PC-3 (cell line): ENCODE data around the gene PLCL1. TPM values are rescaled to one million over a fixed set of nuclear protein-coding genes. Genes with fewer than 3 reads are reported as not detected.

Experiments
- ATAC-seq: fragments of 200-7000 bp; cut with Tn5 transposase; 2 replicates; pipeline ENCODE4 v1.9.1; 2020; ENCODE audit warnings: mild to moderate bottlenecking, moderate library complexity
- BruUV-seq: library from RNA; stranded (reverse); fragments of 400-500 nt; replicated peaks from 2 replicates; lab custom pipeline; 2021; lab: Mats Ljungman, UMichigan
- CTCF ChIA-PET: fragments of 300-600 bp; sonication (Branson Sonifier 250); formaldehyde crosslinking; loops from one replicate; lab custom pipeline; 2022; ENCODE audit warnings: antibody characterized with exemption; lab: Charles Lee
- POLR2A ChIA-PET: fragments of 300-600 bp; sonication (Branson Sonifier 250); formaldehyde crosslinking; loops from one replicate; lab custom pipeline; 2022; ENCODE audit warnings: antibody characterized with exemption; ENCODE audit not compliant: unreplicated experiment; lab: Charles Lee
- DNase-seq: peaks from one replicate; pipeline ENCODE4 v3.0.0-alpha.2; 2015
- H2AFZ ChIP-seq: fragments of 300-600 bp; sonication (generic); 2 replicates; pipeline ENCODE4 v1.6.0; 2016; ENCODE audit warnings: antibody characterized with exemption, low read length
- H3F3A ChIP-seq: fragments of 300-600 bp; sonication (generic); one replicate; pipeline ENCODE4 v1.6.0; 2017; ENCODE audit warnings: antibody characterized with exemption, low read length, control low read depth, mild to moderate bottlenecking; ENCODE audit not compliant: unreplicated experiment
- H3K27ac ChIP-seq: fragments of 300-600 bp; sonication (generic); 2 replicates; pipeline ENCODE4 v1.5.1; 2016; ENCODE audit warnings: mild to moderate bottlenecking, low read length
- H3K27me3 ChIP-seq: fragments of 300-600 bp; sonication (generic); 2 replicates; pipeline ENCODE4 v1.6.1; 2016; ENCODE audit warnings: low read length, mixed read lengths
- H3K36me3 ChIP-seq: fragments of 300-600 bp; sonication (generic); 2 replicates; pipeline ENCODE4 v1.6.1; 2016; ENCODE audit warnings: low read depth, mixed run types, low read length, mixed read lengths
- H3K4me1 ChIP-seq: fragments of 300-600 bp; sonication (generic); 2 replicates; pipeline ENCODE4 v1.5.1; 2016; ENCODE audit warnings: low read length; ENCODE audit not compliant: insufficient read depth
- H3K4me2 ChIP-seq: fragments of 300-600 bp; sonication (generic); 2 replicates; pipeline ENCODE4 v1.6.0; 2016; ENCODE audit warnings: low read length
- H3K4me3 ChIP-seq: fragments of 300-600 bp; sonication (generic); 2 replicates; pipeline ENCODE4 v1.5.1; 2016; ENCODE audit warnings: mild to moderate bottlenecking, low read length, mixed read lengths
- H3K79me2 ChIP-seq: fragments of 300-600 bp; sonication (generic); 2 replicates; pipeline ENCODE4 v1.6.1; 2017; ENCODE audit warnings: low read length, mixed read lengths
- H3K9ac ChIP-seq: fragments of 300-600 bp; sonication (generic); 2 replicates; pipeline ENCODE4 v1.6.0; 2016; ENCODE audit warnings: mild to moderate bottlenecking, low read length
- H3K9me2 ChIP-seq: fragments of 300-600 bp; sonication (generic); replicated peaks from 2 replicates; pipeline ENCODE4 v1.6.1; 2016; ENCODE audit warnings: mixed run types, low read length, mixed read lengths
- H3K9me3 ChIP-seq: fragments of 300-600 bp; sonication (generic); 2 replicates; pipeline ENCODE4 v1.6.1; 2016; ENCODE audit warnings: low read length, mixed read lengths
- H4K20me1 ChIP-seq: fragments of 300-600 bp; sonication (generic); 2 replicates; pipeline ENCODE4 v1.6.1; 2016; ENCODE audit warnings: low read length, mixed read lengths
- EZH2 ChIP-seq: fragments of 300-600 bp; sonication (generic); IDR thresholded peaks from one replicate; pipeline ENCODE4 v1.6.1; 2017; ENCODE audit warnings: antibody characterized with exemption, mild to moderate bottlenecking, low read length; ENCODE audit not compliant: unreplicated experiment
- EZH2phosphoT487 ChIP-seq: fragments of 300-600 bp; sonication (generic); IDR thresholded peaks from 2 replicates; pipeline ENCODE4 v1.6.1; 2018; ENCODE audit warnings: mild to moderate bottlenecking, antibody characterized with exemption, low read length, borderline replicate concordance
- intact Hi-C: fragments of 100-400 bp; cut with micrococcal nuclease; formaldehyde crosslinking; loops from 2 replicates; pipeline ENCODE4 v1.9.0; 2023
- total RNA-seq: library from RNA; depleted of rRNA; stranded (reverse); fragments of >200 nt; gene quantifications from 2 replicates; pipeline ENCODE4 v1.2.3, GENCODE V29; 2014
- TF ChIP-seq, protein P1 (sequence below): fragments of 300-600 bp; sonication (generic); conservative IDR thresholded peaks from 2 replicates; pipeline ENCODE4 v1.5.1; 2017; ENCODE audit warnings: antibody characterized with exemption, low read depth, mild to moderate bottlenecking, low read length

Gene PLCL1
- total RNA-seq, 1 experiment from 2014 or later = not detected

DNA sequence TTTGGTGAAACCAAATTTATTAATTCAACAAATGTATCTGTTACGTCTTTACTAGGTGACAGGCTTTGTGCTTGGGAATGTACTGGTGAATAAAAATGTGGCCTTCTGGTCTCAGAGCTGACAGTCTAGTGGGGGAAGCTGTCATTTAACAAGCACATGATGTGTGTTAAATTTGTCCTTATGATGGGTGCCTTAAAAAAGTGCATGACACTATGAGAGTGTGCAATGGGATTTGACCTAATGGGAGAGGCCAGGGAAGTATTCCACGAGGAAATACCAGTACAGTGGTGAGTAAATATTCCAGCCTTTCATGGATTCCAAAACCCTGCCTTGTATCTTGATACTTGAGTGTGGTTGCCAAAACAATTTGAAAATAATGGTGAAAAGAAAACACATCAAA is 308.9 kb downstream of the PLCL1 start:
- no peaks in the 10 kb centered on the region for H3F3A ChIP-seq
- no TSS peak for BruUV-seq
- no peak for DNase-seq
- no peaks in the 10 kb centered on the region for H3K9me2 ChIP-seq
- no peak overlapping the region for H3K4me3 ChIP-seq
- ChIA-PET CTCF (no interaction called here), POLR2A (no interaction called here)
- H3K9me3 ChIP-seq = no peaks in the 10 kb centered on the region
- H4K20me1 ChIP-seq = no peaks in the 10 kb centered on the region
- H2AFZ ChIP-seq = no peak overlapping the region
- H3K36me3 ChIP-seq = no peaks in the 10 kb centered on the region
- ATAC-seq = no peak
- H3K4me1 ChIP-seq = no peaks in the 10 kb centered on the region
- no peaks in the 10 kb centered on the region for H3K27me3 ChIP-seq
- intact Hi-C loops = no loop called here
- H3K27ac ChIP-seq = no peak overlapping the region
- TF ChIP-seq EZH2phosphoT487 = no peak
- TF ChIP-seq EZH2 = no peak
- TF ChIP-seq, protein P1, sequence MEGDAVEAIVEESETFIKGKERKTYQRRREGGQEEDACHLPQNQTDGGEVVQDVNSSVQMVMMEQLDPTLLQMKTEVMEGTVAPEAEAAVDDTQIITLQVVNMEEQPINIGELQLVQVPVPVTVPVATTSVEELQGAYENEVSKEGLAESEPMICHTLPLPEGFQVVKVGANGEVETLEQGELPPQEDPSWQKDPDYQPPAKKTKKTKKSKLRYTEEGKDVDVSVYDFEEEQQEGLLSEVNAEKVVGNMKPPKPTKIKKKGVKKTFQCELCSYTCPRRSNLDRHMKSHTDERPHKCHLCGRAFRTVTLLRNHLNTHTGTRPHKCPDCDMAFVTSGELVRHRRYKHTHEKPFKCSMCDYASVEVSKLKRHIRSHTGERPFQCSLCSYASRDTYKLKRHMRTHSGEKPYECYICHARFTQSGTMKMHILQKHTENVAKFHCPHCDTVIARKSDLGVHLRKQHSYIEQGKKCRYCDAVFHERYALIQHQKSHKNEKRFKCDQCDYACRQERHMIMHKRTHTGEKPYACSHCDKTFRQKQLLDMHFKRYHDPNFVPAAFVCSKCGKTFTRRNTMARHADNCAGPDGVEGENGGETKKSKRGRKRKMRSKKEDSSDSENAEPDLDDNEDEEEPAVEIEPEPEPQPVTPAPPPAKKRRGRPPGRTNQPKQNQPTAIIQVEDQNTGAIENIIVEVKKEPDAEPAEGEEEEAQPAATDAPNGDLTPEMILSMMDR = no peak
- H3K4me2 ChIP-seq = no peak overlapping the region
- H3K9ac ChIP-seq = no peak overlapping the region
- H3K79me2 ChIP-seq = no peaks in the 10 kb centered on the region

- ATAC-seq = no peak
- TF ChIP-seq EZH2phosphoT487 = no peak
- TF ChIP-seq, protein P1 = no peak
- TF ChIP-seq EZH2 = no peak
- no peaks in the 10 kb centered on the region for H3F3A ChIP-seq
- no peak overlapping the region for H3K4me2 ChIP-seq
- ChIA-PET POLR2A (no interaction called here), CTCF (no interaction called here)
- H3K36me3 ChIP-seq = no peaks in the 10 kb centered on the region
- BruUV-seq = no TSS peak
- DNase-seq = no peak
- no peaks in the 10 kb centered on the region for H3K9me3 ChIP-seq
- H3K9ac ChIP-seq = no peak overlapping the region
- H3K4me1 ChIP-seq = no peaks in the 10 kb centered on the region
- H2AFZ ChIP-seq = no peak overlapping the region
- H3K9me2 ChIP-seq = no peaks in the 10 kb centered on the region
- H3K4me3 ChIP-seq = no peak overlapping the region
- H4K20me1 ChIP-seq = no peaks in the 10 kb centered on the region
- H3K79me2 ChIP-seq = no peaks in the 10 kb centered on the region
- H3K27ac ChIP-seq = no peak overlapping the region
- intact Hi-C loops = no loop called here
- H3K27me3 ChIP-seq = no peaks in the 10 kb centered on the region
Measured at GRCh38 chr2:198114064-198114463, 309.7 kb downstream of the PLCL1 start.

DNA sequence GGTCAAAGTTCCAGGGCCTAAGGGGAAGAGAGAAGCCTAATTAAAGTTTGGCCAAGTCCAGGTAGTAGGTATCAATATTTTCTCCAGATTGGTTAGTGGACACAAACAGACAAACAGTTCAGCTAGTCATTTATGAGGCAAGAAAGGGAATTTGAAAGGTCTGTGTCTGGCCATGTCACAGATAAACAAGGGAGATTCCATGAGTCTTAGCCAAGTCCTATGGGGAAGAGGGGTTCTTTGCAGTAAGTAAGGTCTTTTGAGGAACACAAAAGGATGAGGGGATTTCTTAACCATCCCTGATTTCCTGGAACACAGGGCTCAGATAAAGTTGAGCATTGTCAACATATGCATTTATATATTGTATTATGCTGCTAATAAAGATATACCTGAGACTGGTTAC is 310.8 kb downstream of the PLCL1 start:
- no peak overlapping the region for H3K4me2 ChIP-seq
- H3K79me2 ChIP-seq = no peaks in the 10 kb centered on the region
- H2AFZ ChIP-seq = no peak overlapping the region
- no peak for DNase-seq
- no peak overlapping the region for H3K9ac ChIP-seq
- ChIA-PET POLR2A (no interaction called here), CTCF (no interaction called here)
- no peak overlapping the region for H3K27ac ChIP-seq
- H3K36me3 ChIP-seq = no peaks in the 10 kb centered on the region
- no peak overlapping the region for H3K4me3 ChIP-seq
- ATAC-seq = no peak
- no peaks in the 10 kb centered on the region for H3F3A ChIP-seq
- no peaks in the 10 kb centered on the region for H3K9me3 ChIP-seq
- no peaks in the 10 kb centered on the region for H4K20me1 ChIP-seq
- BruUV-seq = no TSS peak
- no peaks in the 10 kb centered on the region for H3K4me1 ChIP-seq
- no peaks in the 10 kb centered on the region for H3K9me2 ChIP-seq
- TF ChIP-seq EZH2phosphoT487 (no peak), EZH2 (no peak)
- TF ChIP-seq, protein P1 = no peak
- H3K27me3 ChIP-seq = no peaks in the 10 kb centered on the region
- intact Hi-C loops = no loop called here
